HG03571 (cell line): ENCODE measurements around the gene CASP10.
"Not testable (repeated sequence)": the region's sequence is repeated elsewhere in the genome, so short reads cannot be mapped to it uniquely, and the experiment has no call there.

Source experiments
- ATAC-seq: cut with Tn5 transposase; IDR thresholded peaks from one replicate; pipeline ENCODE4 v1.9.1; 2021; ENCODE audit not compliant: unreplicated experiment

CASP10 gene, protein sequence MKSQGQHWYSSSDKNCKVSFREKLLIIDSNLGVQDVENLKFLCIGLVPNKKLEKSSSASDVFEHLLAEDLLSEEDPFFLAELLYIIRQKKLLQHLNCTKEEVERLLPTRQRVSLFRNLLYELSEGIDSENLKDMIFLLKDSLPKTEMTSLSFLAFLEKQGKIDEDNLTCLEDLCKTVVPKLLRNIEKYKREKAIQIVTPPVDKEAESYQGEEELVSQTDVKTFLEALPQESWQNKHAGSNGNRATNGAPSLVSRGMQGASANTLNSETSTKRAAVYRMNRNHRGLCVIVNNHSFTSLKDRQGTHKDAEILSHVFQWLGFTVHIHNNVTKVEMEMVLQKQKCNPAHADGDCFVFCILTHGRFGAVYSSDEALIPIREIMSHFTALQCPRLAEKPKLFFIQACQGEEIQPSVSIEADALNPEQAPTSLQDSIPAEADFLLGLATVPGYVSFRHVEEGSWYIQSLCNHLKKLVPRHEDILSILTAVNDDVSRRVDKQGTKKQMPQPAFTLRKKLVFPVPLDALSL

DNA sequence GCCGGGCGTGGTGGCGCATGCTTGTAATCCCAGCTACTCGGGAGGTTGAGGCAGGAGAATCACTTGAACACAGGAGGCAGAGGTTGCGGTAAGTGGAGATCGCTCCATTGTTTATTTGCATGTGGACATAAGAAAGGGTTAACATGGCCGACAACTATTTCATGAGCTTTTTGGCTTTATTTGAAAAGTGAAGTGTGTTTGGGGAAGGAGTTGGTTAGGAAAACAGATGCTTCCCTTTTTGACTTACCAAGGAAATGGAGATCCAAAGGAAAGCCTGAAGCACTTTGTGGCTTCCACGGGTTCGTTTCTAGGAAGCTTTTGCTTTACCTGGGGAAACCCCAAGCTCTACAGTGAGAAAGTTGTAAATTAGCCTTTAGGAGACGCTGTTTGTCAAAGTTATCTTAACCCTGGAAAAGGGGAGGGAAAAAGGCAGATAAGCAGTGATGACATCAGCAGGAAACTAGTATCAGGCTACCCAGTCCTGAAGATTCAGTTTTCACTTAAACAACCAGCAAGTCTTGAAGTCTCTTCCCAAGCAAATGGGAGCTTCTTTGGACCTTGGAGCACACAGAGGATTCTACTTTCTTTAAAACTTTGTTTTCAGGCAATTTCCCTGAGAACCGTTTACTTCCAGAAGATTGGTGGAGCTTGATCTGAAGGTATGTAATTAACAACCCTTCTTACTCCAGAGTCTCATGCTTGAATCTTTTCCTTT is at the start of gene CASP10:
TSS of gene CASP10 (plus strand) at position 492 of the 715 bp plus-strand sequence. CDS start 2,637 bp downstream, outside the sequence.
- peak; percentile 79 for ATAC-seq

DNA sequence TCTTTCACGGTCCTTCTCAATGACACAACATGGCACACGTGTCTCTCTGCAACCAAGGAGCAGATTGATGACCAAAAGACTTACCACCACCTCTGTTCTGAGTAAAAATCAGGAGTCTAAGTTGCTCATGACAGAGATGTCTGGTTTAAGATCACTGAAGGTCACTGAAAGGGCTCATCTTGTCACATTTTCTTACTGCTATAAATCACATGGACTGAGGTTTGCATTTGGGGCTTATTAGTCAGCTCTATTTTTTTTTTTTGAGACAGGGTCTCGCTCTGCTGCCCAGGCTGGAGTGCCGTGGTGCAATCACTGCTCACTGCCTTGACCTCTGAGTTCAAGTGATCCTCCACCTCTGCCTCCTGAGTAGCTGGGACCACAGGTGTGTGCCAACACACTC is 47.6 kb upstream of the CASP10 start:
- no peak for ATAC-seq

DNA sequence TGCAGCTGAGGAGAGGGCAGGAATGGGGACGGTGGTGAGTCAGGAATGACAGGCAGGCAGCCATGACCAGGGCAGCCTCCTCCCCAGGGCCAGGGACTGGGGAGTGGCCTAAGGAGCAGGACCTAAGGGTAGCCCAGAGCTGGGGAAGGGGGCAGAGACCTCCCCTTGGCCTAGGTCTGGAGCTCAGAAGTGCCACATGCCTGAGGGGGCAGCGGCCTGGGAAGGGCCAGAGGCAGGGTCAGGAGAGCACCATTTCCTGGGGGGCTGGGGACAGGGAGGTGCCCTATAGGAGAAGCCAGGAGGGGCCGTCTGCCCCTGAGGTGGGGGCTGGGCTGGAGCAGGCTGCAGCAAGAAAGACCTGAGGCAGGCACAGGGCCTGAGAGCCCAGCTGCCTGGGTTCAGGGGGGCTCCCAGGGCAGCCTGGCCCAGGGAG is 46.0 kb upstream of the CASP10 start:
- ATAC-seq, result no peak

DNA sequence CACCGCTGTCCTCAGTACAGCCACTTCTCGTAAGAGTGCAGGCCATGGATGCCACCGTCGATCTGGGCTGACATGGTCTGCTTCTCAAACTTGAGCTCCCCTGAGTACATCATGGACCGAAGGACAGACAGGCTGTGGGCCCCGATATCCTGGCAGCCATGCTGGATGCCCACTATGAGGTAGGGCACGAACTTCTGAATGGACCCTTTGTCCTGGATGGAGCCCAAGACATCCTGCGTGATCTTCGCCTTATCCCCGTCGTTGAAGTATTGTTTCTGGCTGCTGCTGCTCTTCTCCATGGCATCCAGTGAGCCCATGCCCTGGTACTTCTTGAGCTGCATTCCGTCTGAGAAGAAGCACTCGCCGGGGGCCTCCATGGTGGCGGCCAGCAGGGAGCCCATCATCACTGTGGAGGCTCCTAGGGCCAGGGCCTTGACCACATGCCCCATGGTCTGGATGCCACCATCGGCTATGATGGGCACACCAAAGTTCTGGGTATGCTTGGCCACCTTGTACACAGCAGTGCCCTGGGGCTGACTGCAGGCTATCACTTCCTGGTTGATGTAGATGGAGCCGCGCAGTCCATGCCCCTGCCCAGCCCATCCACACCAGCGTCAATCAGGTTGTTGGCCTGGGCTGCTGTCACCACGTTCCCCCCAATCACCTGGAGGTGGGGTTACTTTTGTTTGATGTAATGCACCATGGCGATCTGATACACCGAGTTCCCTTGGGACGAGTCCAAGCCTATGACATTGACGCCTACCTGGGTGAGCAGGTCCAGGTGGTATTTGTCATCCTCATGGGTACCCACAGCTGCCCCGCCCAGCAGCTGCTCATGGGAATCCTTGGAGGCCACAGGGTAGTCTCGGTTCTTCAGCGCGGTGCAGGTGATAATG is 45.2 kb upstream of the CASP10 start:
- ATAC-seq, result no peak

DNA sequence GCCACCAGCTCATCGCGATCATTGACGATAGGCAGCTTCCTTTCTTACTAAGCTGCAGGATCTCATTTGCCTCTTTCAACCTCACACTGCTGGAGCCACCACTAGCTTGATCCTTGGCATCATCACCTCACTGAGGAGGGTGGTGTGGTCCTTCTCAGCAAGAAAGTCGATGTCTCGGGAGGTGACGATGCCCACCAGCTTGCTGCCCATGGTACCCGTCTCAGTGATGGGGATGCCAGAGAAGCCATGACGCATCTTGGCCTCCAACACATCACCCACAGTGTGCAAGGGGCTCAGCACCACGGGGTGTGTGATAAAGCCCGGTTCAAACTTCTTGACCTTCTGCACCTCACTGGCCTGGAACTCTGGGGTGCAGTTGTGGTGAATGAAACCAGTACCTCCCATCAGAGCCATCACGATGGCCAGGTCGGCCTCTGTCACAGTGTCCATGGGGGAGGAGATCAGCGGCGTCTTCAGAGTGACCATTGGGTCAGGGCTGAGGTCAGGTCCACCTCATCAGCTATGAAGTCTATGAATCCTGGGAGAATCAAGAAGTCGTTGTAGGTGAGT is 44.5 kb upstream of the CASP10 start:
- no peak for ATAC-seq

DNA sequence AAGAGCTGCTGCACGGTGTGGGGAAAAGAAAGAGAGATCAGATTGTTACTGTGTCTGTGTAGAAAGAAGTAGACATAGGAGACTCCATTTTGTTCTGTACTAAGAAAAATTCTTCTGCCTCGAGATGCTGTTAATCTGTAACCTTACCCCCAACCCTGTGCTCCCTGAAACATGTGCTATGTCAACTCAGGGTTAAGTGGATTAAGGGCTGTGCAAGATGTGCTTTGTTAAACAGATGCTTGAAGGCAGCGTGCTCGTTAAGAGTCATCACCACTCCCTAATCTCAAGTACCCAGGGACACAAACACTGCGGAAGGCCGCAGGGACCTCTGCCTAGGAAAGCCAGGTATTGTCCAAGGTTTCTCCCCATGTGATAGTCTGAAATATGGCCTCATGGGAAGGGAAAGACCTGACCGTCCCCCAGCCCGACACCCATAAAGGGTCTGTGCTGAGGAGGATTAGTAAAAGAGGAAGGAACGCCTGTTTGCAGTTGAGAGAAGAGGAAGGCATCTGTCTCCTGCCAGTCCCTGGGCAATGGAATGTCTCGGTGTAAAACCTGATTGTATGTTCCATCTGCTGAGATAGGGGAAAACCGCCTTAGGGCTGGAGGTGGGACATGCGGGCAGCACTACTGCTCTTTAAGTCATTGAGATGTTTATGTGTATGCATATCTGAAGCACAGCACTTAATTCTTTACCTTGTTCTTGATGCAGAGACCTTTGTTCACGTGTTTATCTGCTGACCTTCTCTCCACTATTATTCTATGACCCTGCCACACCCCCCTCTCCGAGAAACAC is 43.8 kb upstream of the CASP10 start:
- not testable (repeated sequence) for ATAC-seq

DNA sequence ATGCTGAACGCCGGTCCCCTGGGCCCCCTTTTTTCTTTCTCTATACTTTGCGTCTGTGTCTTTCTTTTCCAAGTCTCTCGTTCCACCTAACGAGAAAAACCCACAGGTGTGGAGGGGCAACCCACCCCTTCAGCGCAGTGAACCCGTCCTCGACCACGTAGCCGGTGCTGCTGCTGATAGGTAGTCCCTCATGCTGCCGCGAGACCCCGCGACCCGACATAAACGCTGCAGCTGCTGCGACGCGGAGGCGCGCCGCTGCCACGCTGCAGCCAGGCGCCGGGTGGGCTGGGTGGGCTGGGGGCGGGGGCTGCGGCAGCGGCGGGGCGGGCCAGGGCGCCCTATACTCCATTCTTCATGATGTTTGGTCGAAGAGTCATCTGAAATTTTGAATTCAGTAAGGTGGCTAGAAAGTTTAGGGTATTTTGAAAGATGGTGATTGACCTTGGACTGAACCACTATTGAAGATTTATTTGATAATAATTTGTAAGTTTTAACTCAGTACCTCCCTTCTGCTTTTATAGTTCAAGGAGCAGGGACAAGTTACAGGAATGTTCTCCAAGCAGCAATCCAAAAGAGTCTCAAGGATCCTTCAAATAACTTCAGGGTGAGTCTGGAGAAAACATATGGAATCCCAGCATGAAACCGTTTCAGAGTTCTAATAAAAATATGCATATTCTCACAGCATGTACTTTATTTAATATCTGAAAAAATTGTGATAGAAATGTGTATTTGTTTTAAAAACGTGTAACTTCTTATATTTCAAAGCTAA is 42.9 kb upstream of the CASP10 start:
- no peak for ATAC-seq

DNA sequence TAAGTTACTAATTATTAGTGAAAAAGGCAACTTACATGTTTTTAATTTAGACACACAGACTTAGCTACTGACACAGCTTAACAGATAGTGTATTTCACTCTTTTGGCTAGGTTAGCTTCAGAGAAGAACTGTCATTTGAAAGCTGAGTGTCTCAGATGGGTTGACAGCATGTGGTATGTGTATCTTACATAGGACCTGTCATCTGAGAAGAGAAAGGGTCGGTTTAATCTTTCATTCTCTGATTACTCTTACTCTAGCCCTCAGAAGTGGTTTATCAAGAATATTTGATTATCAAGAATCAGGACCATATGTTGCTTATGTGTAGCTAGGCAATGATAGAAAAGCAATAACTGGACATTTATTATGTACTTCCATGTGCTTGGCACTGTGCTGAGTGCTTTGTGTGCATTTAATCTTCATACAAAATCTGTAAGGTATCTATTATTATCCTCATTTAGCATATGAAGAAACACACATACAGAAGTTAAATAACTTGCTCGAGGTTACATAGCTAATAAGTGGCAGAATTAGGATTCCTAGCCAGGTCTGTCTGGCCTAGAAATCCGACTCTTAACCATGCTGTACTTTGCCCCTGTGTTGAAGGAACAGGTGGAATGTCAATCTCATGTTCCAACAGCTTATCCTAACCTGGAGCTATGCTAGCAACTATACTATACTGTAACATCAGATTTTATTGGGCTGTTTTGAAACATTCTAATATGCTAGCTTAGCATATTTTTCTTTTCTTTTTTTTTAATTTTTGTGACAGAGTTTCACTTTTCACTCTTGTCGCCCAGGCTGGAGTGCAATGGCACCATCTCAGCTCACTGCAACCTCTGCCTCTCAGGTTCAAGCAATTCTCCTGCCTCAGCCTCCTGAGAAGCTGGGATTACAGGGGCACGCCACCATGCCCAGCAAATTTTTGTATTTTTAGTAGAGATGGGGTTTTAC is 38.6 kb upstream of the CASP10 start:
- no peak for ATAC-seq

DNA sequence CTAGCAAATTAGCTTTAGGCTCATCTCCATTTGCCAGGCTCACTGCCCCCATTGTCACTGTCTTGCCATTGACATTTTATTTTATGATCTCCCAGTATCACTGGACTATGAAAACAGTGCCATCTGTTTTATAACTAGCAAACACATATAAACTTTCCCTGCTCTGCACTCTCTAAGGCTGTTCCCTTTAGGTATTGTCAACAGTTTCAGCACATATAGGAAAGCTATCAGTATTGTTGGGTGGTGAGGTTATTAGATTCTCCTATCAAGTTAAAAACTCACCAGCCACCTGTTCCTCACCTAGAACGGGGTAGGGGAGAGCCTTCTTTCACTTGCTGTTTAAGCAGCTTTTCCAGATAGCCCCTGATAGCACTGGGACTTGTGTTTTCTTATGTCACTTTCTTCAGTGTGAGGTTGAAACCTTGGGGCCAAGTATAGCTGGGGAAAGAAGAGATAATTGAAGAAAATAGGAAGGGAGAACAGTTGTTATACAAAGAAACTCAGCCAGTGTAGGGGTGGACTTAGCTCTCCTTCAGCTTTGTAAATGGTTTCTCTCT is 34.4 kb upstream of the CASP10 start:
- no peak for ATAC-seq

DNA sequence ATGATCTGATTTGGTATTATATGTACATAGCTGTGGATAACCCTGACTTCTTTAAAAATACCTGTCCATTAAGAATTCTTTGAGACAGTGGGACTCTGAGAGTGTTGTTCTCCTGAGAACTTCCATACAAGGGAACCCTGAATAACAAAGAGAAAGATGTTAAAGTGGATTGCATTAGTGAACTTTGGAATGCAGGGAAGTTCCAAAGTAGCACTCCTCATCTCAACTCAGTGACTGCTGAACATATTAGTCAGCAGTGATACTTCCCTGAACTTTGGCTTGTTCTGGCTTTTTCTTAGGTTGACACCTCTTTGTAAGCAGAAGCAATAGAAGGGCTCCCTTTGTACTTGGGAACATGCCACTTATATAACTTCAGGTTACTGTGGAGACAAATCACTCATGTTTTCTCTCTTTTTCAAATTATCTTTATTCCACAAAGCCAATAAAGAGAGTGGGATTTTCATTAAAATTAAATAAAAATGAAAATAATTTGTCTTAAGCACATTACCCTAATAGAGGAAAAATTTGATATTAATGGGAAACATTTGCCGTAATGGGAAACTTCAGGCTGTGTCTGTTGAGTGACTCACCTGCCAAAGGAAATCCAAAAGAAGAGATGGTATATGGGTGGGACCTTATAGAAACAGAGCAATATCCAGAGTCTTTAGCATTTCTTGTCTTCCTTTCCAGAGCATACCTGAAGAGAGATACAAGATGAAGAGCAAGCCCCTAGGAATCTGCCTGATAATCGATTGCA is 33.7 kb upstream of the CASP10 start:
- no peak for ATAC-seq

DNA sequence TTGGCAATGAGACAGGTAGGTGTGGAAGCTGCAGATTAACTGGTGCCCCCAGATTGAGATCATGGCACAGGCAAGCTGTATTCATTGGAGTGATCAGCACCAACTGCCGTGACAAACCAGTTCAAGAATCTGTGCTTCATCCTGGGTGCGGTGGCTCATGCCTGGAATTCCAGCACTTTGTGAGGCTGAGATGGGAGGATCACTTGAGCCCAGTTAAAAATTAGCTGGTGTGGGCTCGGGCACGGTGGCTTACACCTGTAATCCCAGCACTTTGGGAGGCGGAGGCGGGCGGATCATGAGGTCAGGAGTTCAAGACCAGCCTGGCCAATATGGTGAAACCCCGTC is 33.1 kb upstream of the CASP10 start:
- not testable (repeated sequence) for ATAC-seq

DNA sequence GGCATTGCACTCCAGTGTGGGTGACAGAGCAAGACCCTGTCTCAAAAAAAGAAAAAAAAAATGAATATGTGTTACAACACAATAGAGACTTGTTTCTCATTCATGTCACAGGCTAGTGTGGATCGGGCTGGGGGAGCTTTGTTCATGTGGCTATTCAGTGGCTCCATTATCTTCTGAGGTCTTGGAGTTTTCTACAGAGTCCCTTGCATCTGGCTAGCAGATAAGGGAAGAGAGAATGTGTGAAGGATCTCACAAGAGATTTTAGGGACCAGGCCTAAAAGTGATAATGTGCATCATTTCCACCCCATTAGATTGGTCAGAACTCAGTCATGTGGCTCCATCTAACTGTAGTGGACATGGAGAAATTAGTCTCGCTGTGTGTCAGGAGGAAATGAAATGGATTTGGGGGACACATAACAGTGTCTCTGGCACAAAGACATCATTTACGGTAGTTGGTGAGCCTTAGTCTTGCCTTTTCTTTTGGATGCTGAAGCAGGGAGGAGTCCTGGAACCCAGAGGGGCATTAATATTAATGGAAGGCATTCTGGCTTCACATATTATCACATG is 32.4 kb upstream of the CASP10 start:
- no peak for ATAC-seq

DNA sequence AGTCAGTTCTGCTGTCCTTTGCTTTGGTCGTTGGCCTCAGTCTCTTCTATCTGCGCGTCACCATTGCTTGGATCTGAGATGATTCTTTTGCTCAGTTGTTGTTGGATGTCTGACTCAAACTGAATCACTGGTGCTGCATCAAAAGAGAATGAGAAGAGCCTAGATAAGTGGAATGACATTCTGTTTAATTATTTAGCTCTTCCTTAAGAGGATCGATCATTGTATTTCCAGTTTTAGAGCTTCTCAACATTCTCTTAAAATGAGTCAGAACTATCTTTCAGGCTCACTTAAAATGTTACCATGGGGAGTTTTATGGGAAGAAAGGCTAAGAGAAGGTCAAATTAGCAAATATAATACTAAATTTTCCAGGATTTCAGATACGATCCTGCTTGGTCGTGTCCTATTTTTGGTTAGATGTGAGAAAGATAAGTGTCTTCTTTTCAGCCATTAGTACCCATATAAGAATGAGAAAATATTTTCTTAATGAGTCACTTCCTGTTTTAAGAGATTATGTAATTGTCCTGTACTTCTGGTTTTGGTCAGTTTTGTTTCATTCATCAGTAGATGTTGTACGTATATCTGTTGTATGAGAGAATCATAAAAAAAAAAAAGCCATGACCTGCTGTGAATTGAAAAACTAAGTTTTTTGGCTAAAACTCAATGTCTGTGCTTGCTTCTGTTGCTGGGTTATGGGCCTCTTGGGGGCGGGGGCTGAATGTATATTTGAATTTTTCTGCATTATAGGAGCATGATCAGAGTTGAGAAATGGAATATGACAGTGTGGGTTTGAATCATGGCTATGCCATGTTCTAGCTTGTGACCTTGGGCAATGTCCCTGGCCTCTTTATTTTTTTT is 31.6 kb upstream of the CASP10 start:
- peak; percentile 89 for ATAC-seq

DNA sequence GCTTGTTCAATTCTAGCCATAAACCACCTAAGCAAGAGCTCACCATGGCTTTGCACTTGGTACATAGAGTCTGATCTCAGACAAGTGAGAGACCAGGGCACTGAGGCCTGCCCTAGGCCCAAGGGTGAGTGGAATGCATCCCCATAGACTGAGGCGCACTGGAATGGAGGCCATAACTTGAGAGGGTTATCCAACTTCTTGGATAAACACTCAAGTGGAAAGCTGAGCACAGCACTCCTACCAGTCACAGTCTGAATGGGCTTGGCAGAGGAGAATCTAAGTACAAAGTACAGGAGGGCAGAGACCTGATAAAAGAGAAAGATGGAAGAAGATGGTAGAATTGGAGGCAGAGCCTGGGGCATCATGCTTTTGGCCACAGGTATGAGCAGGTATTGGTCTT is 30.4 kb upstream of the CASP10 start:
- ATAC-seq, result no peak

DNA sequence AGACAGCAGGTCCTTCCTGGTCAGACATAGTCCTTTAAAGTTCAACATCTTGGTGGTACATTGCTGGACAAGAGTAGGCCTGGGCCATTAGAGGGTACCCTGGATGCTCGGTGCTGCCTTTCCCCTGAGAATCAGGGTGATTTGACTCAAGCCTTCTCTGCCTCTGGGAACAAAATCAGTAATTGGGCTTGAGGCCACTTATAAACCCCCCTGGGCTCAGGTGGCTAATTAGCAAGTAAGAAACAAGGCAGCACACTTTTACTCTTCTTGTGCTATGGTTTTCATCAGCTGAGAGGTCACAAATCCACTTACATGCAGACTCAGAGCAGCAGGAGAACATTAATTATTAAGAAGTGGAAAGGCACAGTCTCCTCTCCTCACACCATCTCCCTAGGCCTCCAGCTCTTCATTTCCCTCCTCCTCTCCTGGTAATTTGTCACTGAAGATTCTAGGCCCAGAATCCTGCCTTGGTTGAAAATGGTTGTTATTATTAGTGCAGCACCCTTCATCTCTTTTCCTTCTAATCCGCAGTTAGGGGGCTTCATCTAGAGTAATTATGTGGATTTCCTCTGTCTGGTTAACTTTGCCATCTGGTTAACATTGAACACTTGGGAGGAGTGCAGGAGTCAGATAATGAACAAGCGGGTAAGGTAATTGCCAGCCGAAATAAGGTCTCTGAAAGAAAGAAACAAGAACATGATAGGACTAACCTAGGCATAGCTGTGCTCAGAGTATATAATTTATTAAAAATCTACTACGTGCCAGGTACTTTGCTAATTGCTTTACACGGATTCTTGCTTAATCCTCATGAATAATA is 29.7 kb upstream of the CASP10 start:
- no peak for ATAC-seq
